ENCODE results near the gene C12orf42. TPM values are rescaled to one million over a fixed set of nuclear protein-coding genes. Genes with fewer than 3 reads are reported as not detected.

C12orf42 gene
- total RNA-seq, 1 experiment from 2014 or later, result not detected

- CTCF ChIA-PET, result no interaction called here
- peaks cover 9% of the 10 kb centered on the region for H3K9me3 Mint-ChIP-seq (ENCODE audit: unreplicated experiment)
- no TSS peak for BruUV-seq (replicated peaks)
- no peak for DNase-seq
- POLR2A ChIA-PET, result no interaction called here
- Histone ChIP-seq H3K4me1 (no peaks in the 10 kb centered on the region), H3K9me3 (no peaks in the 10 kb centered on the region), H3K4me3 (ENCODE audit: low read depth, low read length) (no peak overlapping the region), H3K27me3 (replicated peaks; ENCODE audit: control insufficient read depth, insufficient read depth, low read length) (no peaks in the 10 kb centered on the region), H3K36me3 (ENCODE audit: control insufficient read depth, insufficient read depth, low read length) (no peaks in the 10 kb centered on the region)
- TF ChIP-seq CTCF (IDR thresholded peaks at IDR 0.05; ENCODE audit: insufficient read depth in 1 of 2, low read depth in 1 of 2, low read length in 1 of 2, severe bottlenecking in 1 of 2, unreplicated experiment in 1 of 2), result no peak
- intact Hi-C loops (cut with micrococcal nuclease; ENCODE audit: unreplicated experiment), result no loop called here
- H3K27me3 Mint-ChIP-seq (ENCODE audit: insufficient read depth, unreplicated experiment), result no peaks in the 10 kb centered on the region
- H3K36me3 Mint-ChIP-seq (ENCODE audit: insufficient read depth, unreplicated experiment), result no peaks in the 10 kb centered on the region
- peaks cover 4% of the 10 kb centered on the region for H3K4me1 Mint-ChIP-seq (ENCODE audit: low read depth, unreplicated experiment)
- H3K4me3 Mint-ChIP-seq (ENCODE audit: unreplicated experiment), result no peak overlapping the region
- no peak overlapping the region for H3K27ac Mint-ChIP-seq (ENCODE audit: unreplicated experiment)
Measured at GRCh38 chr12:103327676-103328075, 168.1 kb downstream of the C12orf42 start.

GRCh38 chr12:103326190-103326589 is 169.6 kb downstream of the C12orf42 start:
- Histone ChIP-seq H3K27me3 (replicated peaks; ENCODE audit: control insufficient read depth, insufficient read depth, low read length) (no peaks in the 10 kb centered on the region), H3K4me3 (ENCODE audit: low read depth, low read length) (no peak overlapping the region), H3K9me3 (no peaks in the 10 kb centered on the region), H3K4me1 (no peaks in the 10 kb centered on the region), H3K36me3 (ENCODE audit: control insufficient read depth, insufficient read depth, low read length) (no peaks in the 10 kb centered on the region)
- BruUV-seq (replicated peaks), result no TSS peak
- TF ChIP-seq CTCF (IDR thresholded peaks at IDR 0.05; ENCODE audit: insufficient read depth in 1 of 2, low read depth in 1 of 2, low read length in 1 of 2, severe bottlenecking in 1 of 2, unreplicated experiment in 1 of 2), result peak; percentile 8 to 21
- H3K4me3 Mint-ChIP-seq (ENCODE audit: unreplicated experiment), result no peak overlapping the region
- intact Hi-C loops (cut with micrococcal nuclease; ENCODE audit: unreplicated experiment), result loop anchor here (1.0 kb wide), 1 partner anchor 222 kb away; no protein-coding TSS in a partner anchor
- no peak overlapping the region for H3K27ac Mint-ChIP-seq (ENCODE audit: unreplicated experiment)
- no peak for DNase-seq
- peaks cover 9% of the 10 kb centered on the region for H3K9me3 Mint-ChIP-seq (ENCODE audit: unreplicated experiment)
- peaks cover 4% of the 10 kb centered on the region for H3K4me1 Mint-ChIP-seq (ENCODE audit: low read depth, unreplicated experiment)
- ChIA-PET CTCF (no interaction called here), POLR2A (no interaction called here)
- H3K27me3 Mint-ChIP-seq (ENCODE audit: insufficient read depth, unreplicated experiment), result no peaks in the 10 kb centered on the region
- no peaks in the 10 kb centered on the region for H3K36me3 Mint-ChIP-seq (ENCODE audit: insufficient read depth, unreplicated experiment)

- Mint-ChIP-seq H3K4me1 (ENCODE audit: low read depth, unreplicated experiment) (no peaks in the 10 kb centered on the region), H3K9me3 (ENCODE audit: unreplicated experiment) (no peaks in the 10 kb centered on the region), H3K36me3 (ENCODE audit: insufficient read depth, unreplicated experiment) (no peaks in the 10 kb centered on the region), H3K27me3 (ENCODE audit: insufficient read depth, unreplicated experiment) (peaks cover 2% of the 10 kb centered on the region), H3K27ac (ENCODE audit: unreplicated experiment) (no peak overlapping the region), H3K4me3 (ENCODE audit: unreplicated experiment) (no peak overlapping the region)
- Histone ChIP-seq H3K4me1 (no peaks in the 10 kb centered on the region), H3K27me3 (replicated peaks; ENCODE audit: control insufficient read depth, insufficient read depth, low read length) (no peaks in the 10 kb centered on the region), H3K9me3 (no peaks in the 10 kb centered on the region), H3K36me3 (ENCODE audit: control insufficient read depth, insufficient read depth, low read length) (no peaks in the 10 kb centered on the region), H3K4me3 (ENCODE audit: low read depth, low read length) (no peak overlapping the region)
- CTCF ChIA-PET, result no interaction called here
- POLR2A ChIA-PET, result no interaction called here
- no TSS peak for BruUV-seq (replicated peaks)
- no peak for TF ChIP-seq CTCF (IDR thresholded peaks at IDR 0.05; ENCODE audit: insufficient read depth in 1 of 2, low read depth in 1 of 2, low read length in 1 of 2, severe bottlenecking in 1 of 2, unreplicated experiment in 1 of 2)
- no peak for DNase-seq
- intact Hi-C loops (cut with micrococcal nuclease; ENCODE audit: unreplicated experiment), result no loop called here
Measured at GRCh38 chr12:103318566-103318965, 177.2 kb downstream of the C12orf42 start.

Measured in Caco-2 (cell line).